Loucy (cell line): ENCODE data around the gene NELL2.

Source experiments
- H2AFZ ChIP-seq: fragments of 200-600 bp; sonication (generic); 2 replicates; pipeline ENCODE4 v1.6.0; 2016; ENCODE audit warnings: antibody characterized with exemption, mild to moderate bottlenecking, low read length, moderate library complexity
- H3F3A ChIP-seq: fragments of 200-600 bp; 2 replicates; pipeline ENCODE4 v1.6.0; 2016; ENCODE audit warnings: antibody characterized with exemption, low read depth, mild to moderate bottlenecking
- H3K27me3 ChIP-seq: fragments of 200-600 bp; sonication (generic); 2 replicates; pipeline ENCODE4 v1.6.1; 2014; ENCODE audit warnings: low read length, mild to moderate bottlenecking; ENCODE audit not compliant: insufficient read depth, poor library complexity, severe bottlenecking
- H3K36me3 ChIP-seq: fragments of 200-600 bp; sonication (generic); 2 replicates; pipeline ENCODE4 v1.6.1; 2016; ENCODE audit warnings: low read length; ENCODE audit not compliant: insufficient read depth
- H3K4me1 ChIP-seq: fragments of 200-600 bp; sonication (generic); 2 replicates; pipeline ENCODE4 v1.5.1; 2014; ENCODE audit warnings: low read length, mild to moderate bottlenecking; ENCODE audit not compliant: insufficient read depth, poor library complexity, severe bottlenecking
- H3K4me2 ChIP-seq: fragments of 200-600 bp; sonication (generic); 2 replicates; pipeline ENCODE4 v1.6.0; 2014; ENCODE audit warnings: antibody characterized with exemption, low read length, low read depth, mild to moderate bottlenecking; ENCODE audit not compliant: poor library complexity, severe bottlenecking
- H3K4me3 ChIP-seq: fragments of 200-600 bp; sonication (generic); 2 replicates; pipeline ENCODE4 v1.5.1; 2014; ENCODE audit warnings: low read length, mild to moderate bottlenecking, mixed read lengths; ENCODE audit not compliant: poor library complexity, severe bottlenecking
- H3K79me2 ChIP-seq: fragments of 200-600 bp; sonication (generic); 2 replicates; pipeline ENCODE4 v1.6.1; 2014; ENCODE audit warnings: low read length; ENCODE audit not compliant: insufficient read depth
- H3K9ac ChIP-seq: fragments of 200-600 bp; sonication (generic); 2 replicates; pipeline ENCODE4 v1.6.0; 2014; ENCODE audit warnings: mild to moderate bottlenecking, low read depth, low read length, moderate library complexity; ENCODE audit not compliant: poor library complexity, severe bottlenecking
- H3K9me2 ChIP-seq: fragments of 200-600 bp; sonication (generic); replicated peaks from 2 replicates; pipeline ENCODE4 v1.6.1; 2016; ENCODE audit warnings: low read depth, low read length, mixed read lengths
- H3K9me3 ChIP-seq: fragments of 200-600 bp; sonication (generic); 2 replicates; pipeline ENCODE4 v1.6.1; 2014; ENCODE audit warnings: mild to moderate bottlenecking, antibody characterized with exemption, low read length, low read depth; ENCODE audit not compliant: insufficient read depth
- H4K20me1 ChIP-seq: fragments of 200-600 bp; sonication (generic); 2 replicates; pipeline ENCODE4 v1.6.0; 2014; ENCODE audit warnings: antibody characterized with exemption, low read length, mild to moderate bottlenecking; ENCODE audit not compliant: insufficient read depth, poor library complexity, severe bottlenecking
- EZH2phosphoT487 ChIP-seq: fragments of 200-600 bp; IDR thresholded peaks from 2 replicates; pipeline ENCODE4 v1.6.1; 2018; ENCODE audit warnings: antibody characterized with exemption, mild to moderate bottlenecking, moderate library complexity, borderline replicate concordance
- TF ChIP-seq, protein P1 (sequence below): fragments of 200-600 bp; sonication (generic); conservative IDR thresholded peaks from 2 replicates; pipeline ENCODE4 v1.5.1; 2014; ENCODE audit warnings: mild to moderate bottlenecking, antibody characterized with exemption, low read length

NELL2 gene

GRCh38 chr12:44490181-44490580 is 385.9 kb downstream of the NELL2 start:
- H3K4me3 ChIP-seq = no peak overlapping the region
- no peak overlapping the region for H3K9ac ChIP-seq
- no peaks in the 10 kb centered on the region for H3K4me1 ChIP-seq
- H3F3A ChIP-seq = no peaks in the 10 kb centered on the region
- H3K4me2 ChIP-seq = no peak overlapping the region
- H3K27me3 ChIP-seq = no peaks in the 10 kb centered on the region
- no peak for TF ChIP-seq EZH2phosphoT487
- TF ChIP-seq, protein P1, sequence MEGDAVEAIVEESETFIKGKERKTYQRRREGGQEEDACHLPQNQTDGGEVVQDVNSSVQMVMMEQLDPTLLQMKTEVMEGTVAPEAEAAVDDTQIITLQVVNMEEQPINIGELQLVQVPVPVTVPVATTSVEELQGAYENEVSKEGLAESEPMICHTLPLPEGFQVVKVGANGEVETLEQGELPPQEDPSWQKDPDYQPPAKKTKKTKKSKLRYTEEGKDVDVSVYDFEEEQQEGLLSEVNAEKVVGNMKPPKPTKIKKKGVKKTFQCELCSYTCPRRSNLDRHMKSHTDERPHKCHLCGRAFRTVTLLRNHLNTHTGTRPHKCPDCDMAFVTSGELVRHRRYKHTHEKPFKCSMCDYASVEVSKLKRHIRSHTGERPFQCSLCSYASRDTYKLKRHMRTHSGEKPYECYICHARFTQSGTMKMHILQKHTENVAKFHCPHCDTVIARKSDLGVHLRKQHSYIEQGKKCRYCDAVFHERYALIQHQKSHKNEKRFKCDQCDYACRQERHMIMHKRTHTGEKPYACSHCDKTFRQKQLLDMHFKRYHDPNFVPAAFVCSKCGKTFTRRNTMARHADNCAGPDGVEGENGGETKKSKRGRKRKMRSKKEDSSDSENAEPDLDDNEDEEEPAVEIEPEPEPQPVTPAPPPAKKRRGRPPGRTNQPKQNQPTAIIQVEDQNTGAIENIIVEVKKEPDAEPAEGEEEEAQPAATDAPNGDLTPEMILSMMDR = no peak
- H3K9me3 ChIP-seq = no peaks in the 10 kb centered on the region
- H4K20me1 ChIP-seq = no peaks in the 10 kb centered on the region
- no peaks in the 10 kb centered on the region for H3K79me2 ChIP-seq
- no peaks in the 10 kb centered on the region for H3K9me2 ChIP-seq
- H3K36me3 ChIP-seq = no peaks in the 10 kb centered on the region
- H2AFZ ChIP-seq = no peak overlapping the region

DNA sequence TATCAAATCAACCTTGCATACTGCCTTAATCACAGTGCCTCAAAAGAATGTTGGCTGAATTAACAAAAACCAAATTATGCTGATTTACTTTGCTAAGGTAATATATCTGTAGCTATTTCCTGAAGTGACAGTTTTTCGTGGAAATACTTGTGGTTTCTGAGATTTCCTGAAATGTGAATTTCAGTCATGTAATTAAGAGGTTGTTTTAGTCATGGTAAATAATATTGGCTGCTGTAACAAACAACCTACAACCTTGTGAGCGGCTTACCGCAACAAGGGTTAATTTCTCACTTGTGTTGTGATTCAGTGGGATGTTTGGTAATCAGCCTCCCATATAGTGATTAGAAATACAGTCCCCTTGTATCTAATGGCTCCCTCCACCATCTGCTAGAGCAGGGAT is 387.9 kb downstream of the NELL2 start:
- Histone ChIP-seq H3K4me1 (no peaks in the 10 kb centered on the region), H2AFZ (no peak overlapping the region), H3K9me3 (no peaks in the 10 kb centered on the region), H3K4me3 (no peak overlapping the region), H3K9me2 (no peaks in the 10 kb centered on the region), H3K36me3 (no peaks in the 10 kb centered on the region), H3K9ac (no peak overlapping the region), H3F3A (no peaks in the 10 kb centered on the region), H3K27me3 (no peaks in the 10 kb centered on the region), H3K4me2 (no peak overlapping the region), H4K20me1 (no peaks in the 10 kb centered on the region), H3K79me2 (no peaks in the 10 kb centered on the region)
- TF ChIP-seq EZH2phosphoT487 = no peak
- TF ChIP-seq, protein P1 = no peak

GRCh38 chr12:44484862-44485261 is 391.3 kb downstream of the NELL2 start:
- H3K4me3 ChIP-seq = no peak overlapping the region
- no peak overlapping the region for H2AFZ ChIP-seq
- H3K36me3 ChIP-seq = no peaks in the 10 kb centered on the region
- H3F3A ChIP-seq = no peaks in the 10 kb centered on the region
- no peaks in the 10 kb centered on the region for H3K27me3 ChIP-seq
- H3K9me3 ChIP-seq = no peaks in the 10 kb centered on the region
- no peaks in the 10 kb centered on the region for H3K4me1 ChIP-seq
- no peaks in the 10 kb centered on the region for H3K79me2 ChIP-seq
- H4K20me1 ChIP-seq = no peaks in the 10 kb centered on the region
- TF ChIP-seq, protein P1 = no peak
- TF ChIP-seq EZH2phosphoT487 = no peak
- no peak overlapping the region for H3K4me2 ChIP-seq
- no peak overlapping the region for H3K9ac ChIP-seq
- no peaks in the 10 kb centered on the region for H3K9me2 ChIP-seq
